MCF 10A (cell line): ENCODE measurements around the gene NLRP4. TPM values are rescaled to one million over a fixed set of nuclear protein-coding genes. Genes with fewer than 3 reads are reported as not detected.
A peak's percentile ranks its signal among the peaks of the same experiment; 100 is the strongest.

Source experiments
- BruUV-seq: library from RNA; stranded (reverse); fragments of 400-500 nt; replicated peaks from 2 replicates; lab custom pipeline; 2021; lab: Mats Ljungman, UMichigan
- CTCF ChIA-PET: fragments of 300-600 bp; sonication (Branson Sonifier 250); formaldehyde crosslinking; extraction: SDS; loops from one replicate; lab custom pipeline; 2021; ENCODE audit warnings: antibody characterized with exemption, inconsistent platforms; lab: Yijun Ruan, JAX
- POLR2A ChIA-PET: fragments of 300-600, 350-650 bp; sonication (Branson Sonifier 250); formaldehyde crosslinking; extraction: SDS; loops from one replicate; lab custom pipeline; 2020; ENCODE audit warnings: antibody characterized with exemption, inconsistent platforms; lab: Yijun Ruan, JAX
- DNase-seq: peaks from one replicate; pipeline ENCODE4 v3.0.0-alpha.2; 2018; ENCODE audit not compliant: unreplicated experiment
- H3K27ac Mint-ChIP-seq: one replicate; pipeline ENCODE4 v1.8.0; 2022; ENCODE audit warnings: mild to moderate bottlenecking, low read depth, mixed read lengths; ENCODE audit not compliant: unreplicated experiment
- H3K27me3 Mint-ChIP-seq: one replicate; pipeline ENCODE4 v1.8.0; 2022; ENCODE audit warnings: mixed read lengths; ENCODE audit not compliant: insufficient read depth, unreplicated experiment
- H3K36me3 Mint-ChIP-seq: one replicate; pipeline ENCODE4 v1.8.0; 2022; ENCODE audit warnings: mild to moderate bottlenecking, moderate library complexity, mixed read lengths; ENCODE audit not compliant: insufficient read depth, unreplicated experiment
- H3K4me1 Mint-ChIP-seq: one replicate; pipeline ENCODE4 v1.8.0; 2022; ENCODE audit warnings: mixed read lengths; ENCODE audit not compliant: insufficient read depth, unreplicated experiment
- H3K4me3 Mint-ChIP-seq: one replicate; pipeline ENCODE4 v1.8.0; 2022; ENCODE audit warnings: mild to moderate bottlenecking, moderate library complexity, mixed read lengths; ENCODE audit not compliant: unreplicated experiment
- H3K9me3 Mint-ChIP-seq: one replicate; pipeline ENCODE4 v1.8.0; 2022; ENCODE audit warnings: mixed read lengths; ENCODE audit not compliant: unreplicated experiment
- CTCF ChIP-seq: fragments of 200-600 bp; IDR thresholded peaks from one replicate; pipeline ENCODE4 v1.8.0; 2022; ENCODE audit warnings: antibody characterized with exemption, mild to moderate bottlenecking; ENCODE audit not compliant: unreplicated experiment
- intact Hi-C: fragments of 100-400 bp; cut with micrococcal nuclease; formaldehyde crosslinking; loops from 2 replicates; pipeline ENCODE4 v1.14.1; 2022
- total RNA-seq: library from RNA; stranded (reverse); gene quantifications from 2 replicates; pipeline ENCODE4 v1.2.3, GENCODE V29; 2022

NLRP4 gene
- total RNA-seq, 1 experiment from 2014 or later = not detected

DNA sequence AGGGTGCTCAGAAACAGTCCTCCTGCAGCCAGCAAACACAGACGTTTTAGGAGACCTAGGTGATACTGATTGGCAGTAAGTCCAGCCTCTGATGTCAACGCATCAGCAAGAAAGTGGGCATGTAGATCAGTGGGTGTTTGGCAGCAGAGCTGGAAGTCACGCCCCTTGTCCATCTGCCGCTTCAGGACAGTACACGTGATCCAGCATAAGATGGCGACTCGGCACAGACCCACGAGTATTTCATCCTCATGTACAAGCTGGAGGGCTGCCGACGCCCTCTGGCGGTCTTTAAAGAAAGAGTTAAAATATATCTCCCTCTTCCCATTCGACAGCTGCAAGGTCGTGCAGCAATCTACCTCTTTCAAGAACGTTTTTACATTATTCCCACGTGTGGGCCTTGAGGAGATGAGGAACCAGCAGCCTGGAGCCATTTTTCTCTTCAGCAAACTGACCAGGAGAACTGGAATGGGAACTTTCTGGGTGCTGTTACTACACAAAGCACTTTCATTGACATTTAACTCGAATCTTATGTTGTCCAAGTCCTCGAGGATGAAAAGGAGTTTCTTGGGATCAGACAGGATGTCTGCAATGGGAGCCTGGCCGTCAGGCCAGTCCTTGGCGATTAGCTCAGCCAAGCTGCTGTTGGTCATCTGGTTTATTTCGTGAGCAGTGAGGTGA lies 26.8 kb upstream of the NLRP4 start:
- H3K9me3 Mint-ChIP-seq = peaks cover 23% of the 10 kb centered on the region
- H3K27me3 Mint-ChIP-seq = no peaks in the 10 kb centered on the region
- peaks cover 6% of the 10 kb centered on the region for H3K36me3 Mint-ChIP-seq
- ChIA-PET CTCF (interaction anchor here (0.6 to 1.2 kb wide), 4 partner anchors 12 to 168 kb away, joined by 3 to 4 read pairs (median 4); no protein-coding TSS in a partner anchor), POLR2A (no interaction called here)
- TF ChIP-seq CTCF = peak; percentile 23
- peak; percentile 83 for DNase-seq
- intact Hi-C loops = no loop called here
- no TSS peak for BruUV-seq
- H3K4me1 Mint-ChIP-seq = no peaks in the 10 kb centered on the region
- H3K27ac Mint-ChIP-seq = no peak overlapping the region
- H3K4me3 Mint-ChIP-seq = no peak overlapping the region

- Mint-ChIP-seq H3K36me3 (no peaks in the 10 kb centered on the region), H3K9me3 (peaks cover 24% of the 10 kb centered on the region), H3K4me3 (no peak overlapping the region), H3K27ac (no peak overlapping the region), H3K27me3 (no peaks in the 10 kb centered on the region), H3K4me1 (no peaks in the 10 kb centered on the region)
- intact Hi-C loops = no loop called here
- ChIA-PET CTCF (interaction anchor here (0.7 kb wide), 1 partner anchor 333 kb away, joined by 3 read pairs; no protein-coding TSS in a partner anchor), POLR2A (no interaction called here)
- no peak for DNase-seq
- BruUV-seq = no TSS peak
- TF ChIP-seq CTCF = no peak
These were observed 25.0 kb upstream of the NLRP4 start for GRCh38 chr19:55811340-55811739.

DNA sequence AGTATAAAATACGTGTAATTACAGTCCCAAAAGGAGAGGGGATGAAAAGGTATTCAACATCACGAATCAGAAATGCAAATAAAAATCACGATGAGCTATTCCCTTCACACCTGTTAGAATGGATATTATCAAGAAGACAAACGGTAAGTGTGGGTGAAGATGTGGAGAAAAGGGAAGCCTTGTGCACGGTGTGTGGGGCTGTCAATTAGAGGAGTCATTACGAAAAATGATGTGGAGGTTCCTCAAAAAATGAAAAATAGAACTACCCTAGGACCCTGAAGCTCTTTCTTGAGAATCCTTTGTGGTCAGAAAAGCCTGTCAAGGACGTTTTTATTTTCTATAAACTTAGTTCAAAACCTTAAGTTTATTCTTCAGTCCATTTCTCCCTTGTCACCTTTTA lies 23.9 kb upstream of the NLRP4 start:
- DNase-seq = no peak
- Mint-ChIP-seq H3K9me3 (peaks cover 15% of the 10 kb centered on the region), H3K27ac (no peak overlapping the region), H3K4me3 (no peak overlapping the region), H3K27me3 (no peaks in the 10 kb centered on the region), H3K36me3 (no peaks in the 10 kb centered on the region), H3K4me1 (no peaks in the 10 kb centered on the region)
- intact Hi-C loops = no loop called here
- CTCF ChIA-PET = no interaction called here
- POLR2A ChIA-PET = no interaction called here
- no peak for TF ChIP-seq CTCF
- BruUV-seq = no TSS peak

- peaks cover 15% of the 10 kb centered on the region for H3K9me3 Mint-ChIP-seq
- DNase-seq = no peak
- intact Hi-C loops = no loop called here
- ChIA-PET CTCF (no interaction called here), POLR2A (no interaction called here)
- no peak overlapping the region for H3K4me3 Mint-ChIP-seq
- BruUV-seq = no TSS peak
- H3K36me3 Mint-ChIP-seq = peaks cover under 1% of the 10 kb centered on the region
- no peak overlapping the region for H3K27ac Mint-ChIP-seq
- no peaks in the 10 kb centered on the region for H3K4me1 Mint-ChIP-seq
- no peak for TF ChIP-seq CTCF
- H3K27me3 Mint-ChIP-seq = no peaks in the 10 kb centered on the region
These were observed 22.4 kb upstream of the NLRP4 start for GRCh38 chr19:55813906-55814305.
